Measurements from ENCODE around the gene NDUFA11. TPM values are rescaled to one million over a fixed set of nuclear protein-coding genes. Genes with fewer than 3 reads are reported as not detected.

NDUFA11 gene
- polyA plus RNA-seq, 1 of the 3 experiments (the other 2 are of a cell fraction), result 534 TPM

DNA sequence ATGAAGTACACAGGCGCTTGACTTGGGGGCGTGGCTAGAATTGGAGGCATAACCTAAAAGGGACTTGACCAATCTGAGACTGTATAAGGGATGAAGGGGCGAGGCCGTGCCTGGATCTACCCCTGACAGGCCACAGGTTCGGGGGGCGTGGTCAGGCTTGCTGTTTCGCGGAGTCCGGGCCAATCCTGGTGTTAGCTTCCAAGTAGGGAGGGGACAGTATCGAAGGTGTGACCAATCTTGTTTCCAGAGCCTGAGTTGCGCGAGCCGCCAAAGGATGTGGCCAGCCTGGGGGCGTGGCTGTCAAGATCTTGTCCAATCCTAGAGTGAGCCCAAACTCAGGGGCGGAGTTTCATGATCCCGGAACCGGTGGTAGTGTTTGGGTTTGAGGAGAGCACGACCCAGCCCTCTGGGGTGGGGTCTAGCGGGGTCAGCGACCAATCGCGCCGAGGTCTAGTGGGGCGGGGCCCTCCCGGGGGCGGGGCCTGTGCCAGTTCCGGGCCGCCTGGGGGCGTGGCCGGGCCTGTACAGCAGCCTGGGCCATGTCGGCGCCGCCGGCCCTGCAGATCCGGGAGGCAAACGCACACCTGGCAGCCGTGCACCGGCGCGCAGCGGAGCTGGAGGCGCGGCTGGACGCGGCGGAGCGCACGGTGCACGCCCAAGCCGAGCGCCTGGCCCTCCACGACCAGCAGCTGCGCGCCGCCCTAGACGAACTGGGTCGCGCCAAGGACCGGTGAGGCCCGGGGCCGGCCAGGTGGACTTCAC is 943 bp upstream of the NDUFA11 start, which contains the start of gene VMAC:
Gene VMAC (plus strand): TSS at position 521 of the 762 bp plus-strand sequence. CDS start 19 bp downstream, at position 540.
- DNase-seq, result peak; percentile 99
- 0% methylated on average over 10 of the region's 61 CpGs for WGBS (ENCODE audit: low lambda C conversion rate)
- H3K9me3 ChIP-seq, result no peaks in the 10 kb centered on the region
- H3K4me2 ChIP-seq, result peak within 1 kb of the TSS; percentile 86
- peak; percentile 78 for TF ChIP-seq ELF1 (IDR thresholded peaks at IDR 0.05)
- peak; percentile 33; the same call in 1 of the 2 replicates for TF ChIP-seq POLR2AphosphoS5 (IDR thresholded peaks at IDR 0.05; ENCODE audit: low read depth, low read length)
- TF ChIP-seq MXI1 (IDR thresholded peaks at IDR 0.05; ENCODE audit: low read depth, low read length), result peak; percentile 49
- peak; percentile 10; the same call in 1 of the 2 replicates for TF ChIP-seq RAD21 (IDR thresholded peaks at IDR 0.05; ENCODE audit: low read length)
- peak; percentile 86 for TF ChIP-seq NRF1 (IDR thresholded peaks at IDR 0.05; ENCODE audit: low read depth, low read length)
- peak; percentile 60 for TF ChIP-seq CHD2 (IDR thresholded peaks at IDR 0.05; ENCODE audit: low read length, partially characterized antibody)
- peak; percentile 30; the same call in 1 of the 2 replicates for TF ChIP-seq GABPA (IDR thresholded peaks at IDR 0.05; ENCODE audit: low read depth)
- TF ChIP-seq TAF1 (IDR thresholded peaks at IDR 0.05; ENCODE audit: borderline replicate concordance, low read depth, low read length), result peak; percentile 73
- no peak for TF ChIP-seq FOXM1 (IDR thresholded peaks at IDR 0.05; ENCODE audit: low read depth)
- TF ChIP-seq SIN3A (IDR thresholded peaks at IDR 0.05; ENCODE audit: borderline replicate concordance, low read depth, low read length), result no peak
- no peak for TF ChIP-seq YY1 (IDR thresholded peaks at IDR 0.05; ENCODE audit: low read depth)
- peak within 1 kb of the TSS; percentile 97 for H3K9ac ChIP-seq
- peaks cover 0 to 5% of the 10 kb centered on the region in 2 experiments; a peak in 2 of 4 replicates for H3K4me1 ChIP-seq (ENCODE audit: control insufficient read depth in 1 of 2, insufficient read depth in 2 of 2, low read depth in 1 of 2, low read length in 1 of 2)
- H3K9me2 ChIP-seq, result no peaks in the 10 kb centered on the region
- H3F3A ChIP-seq (replicated peaks; ENCODE audit: insufficient read depth), result no peaks in the 10 kb centered on the region
- peak within 1 kb of the TSS; percentile 71 to 79 for H3K4me3 ChIP-seq (ENCODE audit: low read depth in 2 of 2, low read length in 1 of 2)
- 0 out of 2 replicates have a peak within 1 kb of the TSS, but pooled peaks have one; percentile 67 for H2AFZ ChIP-seq (ENCODE audit: low read depth)
- ChIA-PET POLR2A (interaction anchor here (0.6 to 1.8 kb wide), 5 partner anchors 9 to 86 kb away, joined by 3 to 11 read pairs (median 4); no protein-coding TSS in a partner anchor), CTCF (interaction anchor here (0.5 to 2.8 kb wide), 8 partner anchors 11 to 221 kb away, joined by 3 to 19 read pairs (median 4); no protein-coding TSS in a partner anchor)
- H3K27me3 ChIP-seq (ENCODE audit: insufficient read depth), result no peaks in the 10 kb centered on the region
- H3K79me2 ChIP-seq (ENCODE audit: insufficient read depth), result peaks cover 54% of the 10 kb centered on the region
- H4K20me1 ChIP-seq (ENCODE audit: insufficient read depth), result peaks cover 14% of the 10 kb centered on the region
- peak within 1 kb of the TSS; percentile 84 to 88 for H3K27ac ChIP-seq (ENCODE audit: low read depth in 2 of 2, low read length in 1 of 2)
- peaks cover 1 to 3% of the 10 kb centered on the region in 2 experiments for H3K36me3 ChIP-seq (replicated peaks in 1 of 2; ENCODE audit: control insufficient read depth in 1 of 2, insufficient read depth in 2 of 2, low read length in 1 of 2)

DNA sequence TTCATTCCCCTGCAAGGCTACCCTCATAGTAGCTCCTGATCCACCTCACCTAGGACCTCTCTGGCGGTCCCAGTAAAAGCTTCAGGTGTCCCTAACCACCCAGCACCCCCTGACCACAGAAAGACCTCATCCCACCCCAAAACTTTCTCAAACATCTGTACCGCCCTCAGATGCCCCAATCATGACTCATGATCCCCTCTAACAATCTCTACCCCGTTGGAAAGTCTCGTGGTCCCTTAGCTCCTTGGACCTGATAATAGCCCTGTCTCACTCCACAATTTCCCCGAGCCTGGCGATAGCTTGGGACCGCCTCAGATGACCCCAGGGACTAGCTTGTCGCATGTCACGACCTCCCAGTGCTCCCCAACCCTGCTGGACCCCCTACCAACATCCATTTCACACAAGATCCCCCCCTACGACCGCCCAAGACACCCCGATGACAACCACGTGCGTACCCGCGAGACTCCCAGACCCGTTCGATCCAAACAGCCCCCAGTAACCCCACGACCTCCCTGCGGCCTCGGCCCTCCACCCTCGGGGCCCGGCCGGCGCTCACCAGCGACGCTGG is 450 bp downstream of the NDUFA11 start:
- H3K27ac ChIP-seq (ENCODE audit: low read depth in 2 of 2, low read length in 1 of 2), result peak overlapping the region; percentile 84 to 88
- POLR2A ChIA-PET, result interaction anchor here (0.9 to 2.0 kb wide), 6 partner anchors 8 to 112 kb away, joined by 3 to 8 read pairs (median 4); partner anchors contain the start of gene DUS3L
- H3F3A ChIP-seq (replicated peaks; ENCODE audit: insufficient read depth), result no peaks in the 10 kb centered on the region
- CTCF ChIA-PET, result interaction anchor here (1.0 to 2.8 kb wide), 7 partner anchors 17 to 103 kb away, joined by 3 to 19 read pairs (median 4); no protein-coding TSS in a partner anchor
- H3K27me3 ChIP-seq (ENCODE audit: insufficient read depth), result no peaks in the 10 kb centered on the region
- DNase-seq, result no peak
- no peaks in the 10 kb centered on the region for H3K9me2 ChIP-seq
- under 1% methylated on average over 27 of the region's 27 CpGs for WGBS (ENCODE audit: low lambda C conversion rate)
- H3K4me1 ChIP-seq (ENCODE audit: control insufficient read depth in 1 of 2, insufficient read depth in 2 of 2, low read depth in 1 of 2, low read length in 1 of 2), result peaks cover 0 to 5% of the 10 kb centered on the region in 2 experiments; a peak in 2 of 4 replicates
- peak overlapping the region; percentile 67; the same call in 1 of the 2 replicates for H2AFZ ChIP-seq (ENCODE audit: low read depth)
- H4K20me1 ChIP-seq (ENCODE audit: insufficient read depth), result peaks cover 19% of the 10 kb centered on the region
- H3K4me2 ChIP-seq, result peak overlapping the region; percentile 79
- peaks cover 67% of the 10 kb centered on the region for H3K79me2 ChIP-seq (ENCODE audit: insufficient read depth)
- peak overlapping the region; percentile 70 to 79 for H3K4me3 ChIP-seq (ENCODE audit: low read depth in 2 of 2, low read length in 1 of 2)
- peak overlapping the region; percentile 97 for H3K9ac ChIP-seq
- no peaks in the 10 kb centered on the region for H3K9me3 ChIP-seq
- peaks cover 0 to 3% of the 10 kb centered on the region in 2 experiments for H3K36me3 ChIP-seq (replicated peaks in 1 of 2; ENCODE audit: control insufficient read depth in 1 of 2, insufficient read depth in 2 of 2, low read length in 1 of 2)
- TF ChIP-seq ELF1 (IDR thresholded peaks at IDR 0.05) (no peak), GATA2 (CRISPR knock-in tag; IDR thresholded peaks at IDR 0.05) (no peak), SMC3 (IDR thresholded peaks at IDR 0.05; ENCODE audit: low read depth, low read length) (no peak), YY1 (IDR thresholded peaks at IDR 0.05; ENCODE audit: low read depth) (no peak), RAD21 (IDR thresholded peaks at IDR 0.05; ENCODE audit: low read length) (no peak), EP300 (IDR thresholded peaks at IDR 0.05; ENCODE audit: borderline replicate concordance in 1 of 2, low read depth in 1 of 2, low read length in 1 of 2) (no peak), GABPA (IDR thresholded peaks at IDR 0.05; ENCODE audit: low read depth) (no peak), MXI1 (IDR thresholded peaks at IDR 0.05; ENCODE audit: low read depth, low read length) (no peak)
- TF ChIP-seq, protein P1, sequence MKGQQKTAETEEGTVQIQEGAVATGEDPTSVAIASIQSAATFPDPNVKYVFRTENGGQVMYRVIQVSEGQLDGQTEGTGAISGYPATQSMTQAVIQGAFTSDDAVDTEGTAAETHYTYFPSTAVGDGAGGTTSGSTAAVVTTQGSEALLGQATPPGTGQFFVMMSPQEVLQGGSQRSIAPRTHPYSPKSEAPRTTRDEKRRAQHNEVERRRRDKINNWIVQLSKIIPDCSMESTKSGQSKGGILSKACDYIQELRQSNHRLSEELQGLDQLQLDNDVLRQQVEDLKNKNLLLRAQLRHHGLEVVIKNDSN (IDR thresholded peaks at IDR 0.05; ENCODE audit: borderline replicate concordance, low read depth), result no peak
- TF ChIP-seq, protein P2, sequence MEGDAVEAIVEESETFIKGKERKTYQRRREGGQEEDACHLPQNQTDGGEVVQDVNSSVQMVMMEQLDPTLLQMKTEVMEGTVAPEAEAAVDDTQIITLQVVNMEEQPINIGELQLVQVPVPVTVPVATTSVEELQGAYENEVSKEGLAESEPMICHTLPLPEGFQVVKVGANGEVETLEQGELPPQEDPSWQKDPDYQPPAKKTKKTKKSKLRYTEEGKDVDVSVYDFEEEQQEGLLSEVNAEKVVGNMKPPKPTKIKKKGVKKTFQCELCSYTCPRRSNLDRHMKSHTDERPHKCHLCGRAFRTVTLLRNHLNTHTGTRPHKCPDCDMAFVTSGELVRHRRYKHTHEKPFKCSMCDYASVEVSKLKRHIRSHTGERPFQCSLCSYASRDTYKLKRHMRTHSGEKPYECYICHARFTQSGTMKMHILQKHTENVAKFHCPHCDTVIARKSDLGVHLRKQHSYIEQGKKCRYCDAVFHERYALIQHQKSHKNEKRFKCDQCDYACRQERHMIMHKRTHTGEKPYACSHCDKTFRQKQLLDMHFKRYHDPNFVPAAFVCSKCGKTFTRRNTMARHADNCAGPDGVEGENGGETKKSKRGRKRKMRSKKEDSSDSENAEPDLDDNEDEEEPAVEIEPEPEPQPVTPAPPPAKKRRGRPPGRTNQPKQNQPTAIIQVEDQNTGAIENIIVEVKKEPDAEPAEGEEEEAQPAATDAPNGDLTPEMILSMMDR (IDR thresholded peaks at IDR 0.05), result no peak
- TF ChIP-seq, protein P3, sequence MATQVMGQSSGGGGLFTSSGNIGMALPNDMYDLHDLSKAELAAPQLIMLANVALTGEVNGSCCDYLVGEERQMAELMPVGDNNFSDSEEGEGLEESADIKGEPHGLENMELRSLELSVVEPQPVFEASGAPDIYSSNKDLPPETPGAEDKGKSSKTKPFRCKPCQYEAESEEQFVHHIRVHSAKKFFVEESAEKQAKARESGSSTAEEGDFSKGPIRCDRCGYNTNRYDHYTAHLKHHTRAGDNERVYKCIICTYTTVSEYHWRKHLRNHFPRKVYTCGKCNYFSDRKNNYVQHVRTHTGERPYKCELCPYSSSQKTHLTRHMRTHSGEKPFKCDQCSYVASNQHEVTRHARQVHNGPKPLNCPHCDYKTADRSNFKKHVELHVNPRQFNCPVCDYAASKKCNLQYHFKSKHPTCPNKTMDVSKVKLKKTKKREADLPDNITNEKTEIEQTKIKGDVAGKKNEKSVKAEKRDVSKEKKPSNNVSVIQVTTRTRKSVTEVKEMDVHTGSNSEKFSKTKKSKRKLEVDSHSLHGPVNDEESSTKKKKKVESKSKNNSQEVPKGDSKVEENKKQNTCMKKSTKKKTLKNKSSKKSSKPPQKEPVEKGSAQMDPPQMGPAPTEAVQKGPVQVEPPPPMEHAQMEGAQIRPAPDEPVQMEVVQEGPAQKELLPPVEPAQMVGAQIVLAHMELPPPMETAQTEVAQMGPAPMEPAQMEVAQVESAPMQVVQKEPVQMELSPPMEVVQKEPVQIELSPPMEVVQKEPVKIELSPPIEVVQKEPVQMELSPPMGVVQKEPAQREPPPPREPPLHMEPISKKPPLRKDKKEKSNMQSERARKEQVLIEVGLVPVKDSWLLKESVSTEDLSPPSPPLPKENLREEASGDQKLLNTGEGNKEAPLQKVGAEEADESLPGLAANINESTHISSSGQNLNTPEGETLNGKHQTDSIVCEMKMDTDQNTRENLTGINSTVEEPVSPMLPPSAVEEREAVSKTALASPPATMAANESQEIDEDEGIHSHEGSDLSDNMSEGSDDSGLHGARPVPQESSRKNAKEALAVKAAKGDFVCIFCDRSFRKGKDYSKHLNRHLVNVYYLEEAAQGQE (IDR thresholded peaks at IDR 0.05; ENCODE audit: low read depth, low read length), result no peak
